Activated CD8-positive, alpha-beta memory T cell treated with anti-CD3 and anti-CD28 coated beads for 48 hours (primary cell): Measurements from ENCODE around the gene ERBB4.

Source experiments
- DNase-seq, 3 experiments: peaks; one replicate each; pipeline ENCODE4 v3.0.0-alpha.2; 2020; ENCODE audit warnings: low read depth in 2 of 3, low spot score in 2 of 3

The ERBB4 gene

GRCh38 chr2:212097001-212097400, 441.6 kb downstream of the ERBB4 start:
- DNase-seq = no peak

GRCh38 chr2:212089873-212090272, 448.7 kb downstream of the ERBB4 start:
- DNase-seq = no peak

GRCh38 chr2:212088353-212088752, 450.2 kb downstream of the ERBB4 start:
- no peak for DNase-seq

GRCh38 chr2:212083492-212083891, 455.1 kb downstream of the ERBB4 start:
- no peak for DNase-seq

GRCh38 chr2:212078103-212078502, 460.5 kb downstream of the ERBB4 start:
- no peak for DNase-seq

GRCh38 chr2:212076456-212076855, 462.1 kb downstream of the ERBB4 start:
- no peak for DNase-seq

GRCh38 chr2:212073360-212073759, 465.2 kb downstream of the ERBB4 start:
- DNase-seq = no peak

GRCh38 chr2:212066546-212066945, 472.1 kb downstream of the ERBB4 start:
- DNase-seq = no peak

- no peak for DNase-seq
Measured at GRCh38 chr2:212064318-212064717, 474.3 kb downstream of the ERBB4 start.

- no peak for DNase-seq
Measured at GRCh38 chr2:212052412-212053159, 486.0 kb downstream of the ERBB4 start.

GRCh38 chr2:212050871-212051270, 487.7 kb downstream of the ERBB4 start:
- no peak for DNase-seq

- DNase-seq = no peak
Measured at GRCh38 chr2:212042562-212042961, 496.0 kb downstream of the ERBB4 start.

- no peak for DNase-seq
Measured at GRCh38 chr2:212037062-212037461, 501.5 kb downstream of the ERBB4 start.

GRCh38 chr2:212034841-212035585, 503.6 kb downstream of the ERBB4 start:
- DNase-seq = no peak

- DNase-seq = no peak
Measured at GRCh38 chr2:212033888-212034287, 504.7 kb downstream of the ERBB4 start.

- DNase-seq = no peak
Measured at GRCh38 chr2:212032536-212033219, 505.9 kb downstream of the ERBB4 start.

GRCh38 chr2:212032032-212032431, 506.6 kb downstream of the ERBB4 start:
- DNase-seq = no peak

GRCh38 chr2:212030709-212031108, 507.9 kb downstream of the ERBB4 start:
- no peak for DNase-seq

- DNase-seq = no peak
Measured at GRCh38 chr2:212028798-212029394, 509.7 kb downstream of the ERBB4 start.

GRCh38 chr2:212027681-212028628, 510.6 kb downstream of the ERBB4 start:
- DNase-seq = no peak
